ENCODE data around the gene LPCAT2. TPM values are rescaled to one million over a fixed set of nuclear protein-coding genes. Genes with fewer than 3 reads are reported as not detected.

LPCAT2 gene
- total RNA-seq, 2 experiments from 2014 or later = not detected

DNA sequence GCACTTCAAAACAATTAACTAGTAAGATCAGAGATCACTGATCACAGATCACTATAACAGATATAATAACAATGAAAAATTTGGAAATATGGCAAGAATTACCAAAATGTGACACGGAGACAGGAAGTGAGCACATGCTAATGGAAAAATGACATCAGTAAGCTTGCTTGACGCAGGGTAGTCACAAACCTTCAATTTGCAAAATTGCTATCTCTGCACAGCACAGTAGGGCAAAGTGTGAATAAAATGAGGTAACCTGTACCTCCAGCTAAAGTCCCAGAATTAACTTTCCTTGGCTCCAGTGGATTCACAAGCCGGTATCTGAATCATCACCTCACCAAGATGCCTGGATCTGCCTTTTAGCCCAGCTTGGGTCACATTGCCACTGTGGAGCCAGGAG is 34.1 kb upstream of the LPCAT2 start:
- ChIA-PET POLR2A (no interaction called here), CTCF (ENCODE audit: unreplicated experiment) (no interaction called here)
- H3K4me3 ChIP-seq (ENCODE audit: low read depth, low read length, poor library complexity, severe bottlenecking) = no peak overlapping the region
- H4K20me1 ChIP-seq (ENCODE audit: insufficient read depth, low read length) = no peaks in the 10 kb centered on the region
- no peaks in the 10 kb centered on the region for H3K4me1 ChIP-seq (ENCODE audit: insufficient read depth, low read length, poor library complexity, severe bottlenecking)
- H3K79me2 ChIP-seq (ENCODE audit: insufficient read depth, low read depth, low read length) = no peaks in the 10 kb centered on the region
- no peak overlapping the region for H3K27ac ChIP-seq (ENCODE audit: low read depth, low read length, poor library complexity, severe bottlenecking)
- no peak for TF ChIP-seq CTCF (conservative IDR thresholded peaks at IDR 0.05; ENCODE audit: low read length)
- no peak for DNase-seq (ENCODE audit: low spot score)
- H2AFZ ChIP-seq (ENCODE audit: low read length) = no peak overlapping the region
- H3K9me2 ChIP-seq (ENCODE audit: insufficient read depth, low read length) = no peaks in the 10 kb centered on the region
- H3K9me3 ChIP-seq (ENCODE audit: low read length) = no peaks in the 10 kb centered on the region
- no peak overlapping the region for H3K4me2 ChIP-seq (ENCODE audit: low read length)
- no peaks in the 10 kb centered on the region for H3K36me3 ChIP-seq (ENCODE audit: insufficient read depth, low read length)
- intact Hi-C loops (cut with micrococcal nuclease; ENCODE audit: unreplicated experiment) = no loop called here
- no TSS peak for BruUV-seq (replicated peaks)

GRCh38 chr16:55475919-55476318 is 33.0 kb upstream of the LPCAT2 start:
- Histone ChIP-seq H2AFZ (ENCODE audit: low read length) (no peak overlapping the region), H3K27ac (ENCODE audit: low read depth, low read length, poor library complexity, severe bottlenecking) (no peak overlapping the region), H3K36me3 (ENCODE audit: insufficient read depth, low read length) (no peaks in the 10 kb centered on the region), H3K4me1 (ENCODE audit: insufficient read depth, low read length, poor library complexity, severe bottlenecking) (no peaks in the 10 kb centered on the region), H4K20me1 (ENCODE audit: insufficient read depth, low read length) (no peaks in the 10 kb centered on the region), H3K4me2 (ENCODE audit: low read length) (no peak overlapping the region), H3K4me3 (ENCODE audit: low read depth, low read length, poor library complexity, severe bottlenecking) (no peak overlapping the region), H3K9me2 (ENCODE audit: insufficient read depth, low read length) (no peaks in the 10 kb centered on the region), H3K79me2 (ENCODE audit: insufficient read depth, low read depth, low read length) (no peaks in the 10 kb centered on the region), H3K9me3 (ENCODE audit: low read length) (no peaks in the 10 kb centered on the region)
- no TSS peak for BruUV-seq (replicated peaks)
- POLR2A ChIA-PET = no interaction called here
- intact Hi-C loops (cut with micrococcal nuclease; ENCODE audit: unreplicated experiment) = no loop called here
- CTCF ChIA-PET (ENCODE audit: unreplicated experiment) = no interaction called here
- no peak for TF ChIP-seq CTCF (conservative IDR thresholded peaks at IDR 0.05; ENCODE audit: low read length)
- TF ChIP-seq EZH2phosphoT487 (IDR thresholded peaks at IDR 0.05; ENCODE audit: borderline replicate concordance, low read depth, low read length) = no peak
- no peak for DNase-seq (ENCODE audit: low spot score)

DNA sequence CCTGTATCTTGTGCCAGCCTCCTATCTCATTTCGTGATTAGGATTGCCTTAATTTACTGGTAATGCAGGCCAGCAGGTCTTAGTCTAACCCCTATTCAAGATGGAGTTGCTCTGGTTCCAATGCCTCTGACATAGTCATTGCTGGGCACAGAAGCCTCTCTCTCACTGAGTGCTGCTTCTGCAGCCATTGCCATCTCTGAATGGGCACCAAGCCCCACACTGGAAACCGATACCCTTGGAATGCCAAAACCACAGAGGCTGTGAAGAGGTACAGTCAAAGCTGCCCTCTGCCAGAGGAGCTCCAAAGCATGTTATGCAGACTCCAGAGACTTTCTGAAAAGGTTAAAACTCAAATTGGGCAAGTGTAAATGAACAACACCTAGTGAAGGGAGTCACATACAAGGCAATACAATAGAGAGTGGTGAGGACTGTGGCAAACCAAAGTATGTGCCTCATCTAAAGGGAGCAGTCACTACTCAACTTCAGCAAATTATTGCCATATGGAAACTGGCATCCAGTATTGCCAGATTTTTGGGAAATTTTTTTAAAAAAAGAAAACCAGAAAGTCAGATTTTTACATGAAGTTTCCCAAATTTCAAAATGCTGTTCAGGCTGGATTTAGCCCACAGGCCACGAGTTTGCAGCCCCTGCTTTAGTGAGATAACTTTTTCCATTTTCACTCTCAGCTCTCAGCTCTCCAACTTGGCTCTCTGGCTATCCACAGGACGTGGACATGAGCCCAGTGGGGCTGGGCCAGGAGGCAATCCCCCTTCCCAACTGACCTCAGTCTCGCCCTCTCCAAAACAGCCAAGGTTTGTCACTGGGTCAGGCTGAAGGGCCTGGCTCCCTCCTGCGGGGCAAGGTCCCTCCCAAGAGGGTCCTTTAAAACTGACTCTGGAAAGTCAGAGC is 32.0 kb upstream of the LPCAT2 start:
- H3K27ac ChIP-seq (ENCODE audit: low read depth, low read length, poor library complexity, severe bottlenecking) = no peak overlapping the region
- H3K9me2 ChIP-seq (ENCODE audit: insufficient read depth, low read length) = no peaks in the 10 kb centered on the region
- intact Hi-C loops (cut with micrococcal nuclease; ENCODE audit: unreplicated experiment) = no loop called here
- no peak overlapping the region for H3K4me3 ChIP-seq (ENCODE audit: low read depth, low read length, poor library complexity, severe bottlenecking)
- no peak overlapping the region for H3K4me2 ChIP-seq (ENCODE audit: low read length)
- CTCF ChIA-PET (ENCODE audit: unreplicated experiment) = no interaction called here
- H3K4me1 ChIP-seq (ENCODE audit: insufficient read depth, low read length, poor library complexity, severe bottlenecking) = no peaks in the 10 kb centered on the region
- no peaks in the 10 kb centered on the region for H3K36me3 ChIP-seq (ENCODE audit: insufficient read depth, low read length)
- POLR2A ChIA-PET = no interaction called here
- BruUV-seq (replicated peaks) = no TSS peak
- H3K9me3 ChIP-seq (ENCODE audit: low read length) = no peaks in the 10 kb centered on the region
- no peak overlapping the region for H2AFZ ChIP-seq (ENCODE audit: low read length)
- no peak for DNase-seq (ENCODE audit: low spot score)
- no peak for TF ChIP-seq CTCF (conservative IDR thresholded peaks at IDR 0.05; ENCODE audit: low read length)
- no peak for TF ChIP-seq EZH2phosphoT487 (IDR thresholded peaks at IDR 0.05; ENCODE audit: borderline replicate concordance, low read depth, low read length)
- no peaks in the 10 kb centered on the region for H3K79me2 ChIP-seq (ENCODE audit: insufficient read depth, low read depth, low read length)
- no peaks in the 10 kb centered on the region for H4K20me1 ChIP-seq (ENCODE audit: insufficient read depth, low read length)

All from OCI-LY7 (cell line).